Measurements from ENCODE around the gene DAB1.

- TF ChIP-seq POLR2A (IDR thresholded peaks at IDR 0.05): no peak
- TF ChIP-seq, protein P1, sequence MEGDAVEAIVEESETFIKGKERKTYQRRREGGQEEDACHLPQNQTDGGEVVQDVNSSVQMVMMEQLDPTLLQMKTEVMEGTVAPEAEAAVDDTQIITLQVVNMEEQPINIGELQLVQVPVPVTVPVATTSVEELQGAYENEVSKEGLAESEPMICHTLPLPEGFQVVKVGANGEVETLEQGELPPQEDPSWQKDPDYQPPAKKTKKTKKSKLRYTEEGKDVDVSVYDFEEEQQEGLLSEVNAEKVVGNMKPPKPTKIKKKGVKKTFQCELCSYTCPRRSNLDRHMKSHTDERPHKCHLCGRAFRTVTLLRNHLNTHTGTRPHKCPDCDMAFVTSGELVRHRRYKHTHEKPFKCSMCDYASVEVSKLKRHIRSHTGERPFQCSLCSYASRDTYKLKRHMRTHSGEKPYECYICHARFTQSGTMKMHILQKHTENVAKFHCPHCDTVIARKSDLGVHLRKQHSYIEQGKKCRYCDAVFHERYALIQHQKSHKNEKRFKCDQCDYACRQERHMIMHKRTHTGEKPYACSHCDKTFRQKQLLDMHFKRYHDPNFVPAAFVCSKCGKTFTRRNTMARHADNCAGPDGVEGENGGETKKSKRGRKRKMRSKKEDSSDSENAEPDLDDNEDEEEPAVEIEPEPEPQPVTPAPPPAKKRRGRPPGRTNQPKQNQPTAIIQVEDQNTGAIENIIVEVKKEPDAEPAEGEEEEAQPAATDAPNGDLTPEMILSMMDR (IDR thresholded peaks at IDR 0.05): no peak
Measured at GRCh38 chr1:57393058-57393584, 30.7 kb downstream of the DAB1 start.
